NK-92 (cell line): ENCODE measurements around the gene FKRP.

Source experiments
- DNase-seq: peaks from one replicate; lab custom pipeline; 2025; ENCODE audit not compliant: unreplicated experiment; lab: John Stamatoyannopoulos, UW

Gene FKRP

DNA sequence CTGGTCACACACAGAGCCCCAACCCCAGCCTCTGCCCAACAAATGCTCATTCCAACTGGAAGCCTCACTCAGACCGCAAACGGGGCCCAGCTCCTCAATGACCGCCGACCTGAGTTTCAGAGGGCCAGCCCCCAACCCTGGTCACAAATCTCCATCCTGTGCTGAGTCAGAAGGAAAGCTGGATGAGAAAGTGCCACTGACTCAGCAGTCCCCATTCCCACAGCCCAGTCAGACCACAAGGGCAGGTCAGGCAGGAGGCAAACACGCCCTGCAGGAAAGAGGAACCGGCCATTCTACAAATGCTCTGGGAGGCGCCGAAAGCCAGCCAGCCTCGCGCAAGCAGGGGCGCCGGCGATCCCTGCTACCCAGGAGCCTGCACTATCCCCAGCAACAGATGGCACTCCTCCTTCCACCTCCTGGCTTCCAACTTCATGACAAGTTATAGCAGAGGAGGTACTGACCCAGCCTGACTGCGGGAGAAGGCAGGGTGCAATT, 14.8 kb upstream of the FKRP start:
- DNase-seq: no peak

DNA sequence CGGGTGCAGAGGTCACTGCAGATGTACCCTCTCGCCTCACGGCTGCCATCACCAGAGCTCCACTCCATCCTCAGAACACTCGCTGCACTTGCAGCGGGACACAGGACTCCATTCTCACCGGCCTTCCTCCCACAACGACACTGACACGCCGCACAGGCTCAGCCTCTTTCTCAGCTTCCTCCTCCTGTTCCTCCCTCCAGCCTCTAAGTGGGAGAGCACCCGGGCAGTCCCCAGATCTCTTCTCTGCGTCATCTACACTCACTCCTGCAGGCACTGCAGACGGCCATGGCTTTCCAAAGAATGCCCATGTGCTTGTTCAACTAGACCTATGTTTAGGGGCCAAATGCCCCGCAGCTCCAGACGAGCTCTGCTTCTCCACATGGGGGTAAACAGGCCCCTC, 14.3 kb upstream of the FKRP start:
- DNase-seq: no peak

DNA sequence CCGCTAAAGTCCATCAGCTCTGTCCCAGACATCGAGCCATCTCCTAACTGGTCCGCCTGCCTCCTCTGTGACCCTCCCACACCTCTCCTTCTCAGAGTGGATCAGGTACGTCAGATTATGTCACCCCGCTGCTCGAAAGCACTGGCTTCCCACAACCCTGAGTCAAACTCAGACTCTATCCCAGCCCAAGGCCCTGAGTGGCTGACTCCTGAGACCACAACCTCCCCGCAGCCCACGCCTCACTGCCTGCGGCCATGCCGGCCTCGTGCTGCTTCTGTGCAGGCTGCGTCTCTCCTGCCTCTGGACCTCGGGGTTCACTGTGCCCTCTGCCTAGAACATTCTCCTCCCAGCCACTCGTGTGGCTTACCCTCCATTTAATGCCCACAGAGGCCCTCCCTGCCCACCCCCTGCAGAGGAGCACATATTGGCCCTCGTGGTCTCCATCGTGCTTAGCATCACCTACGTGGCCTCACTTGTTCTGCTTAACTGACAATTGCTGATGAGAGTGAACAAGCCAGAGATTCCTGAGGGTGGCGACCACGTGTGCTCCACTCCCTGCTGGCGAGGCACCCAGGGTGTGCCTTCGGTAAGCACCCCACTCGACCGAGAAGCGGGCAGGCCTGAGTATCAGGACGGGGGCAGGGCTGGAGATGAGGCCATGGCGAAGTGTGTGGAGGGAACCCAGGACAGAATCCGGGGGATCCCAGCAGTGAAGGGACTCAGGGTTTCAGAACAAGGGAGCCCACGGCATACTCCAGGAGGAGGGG, 13.5 kb upstream of the FKRP start:
- no peak for DNase-seq

DNA sequence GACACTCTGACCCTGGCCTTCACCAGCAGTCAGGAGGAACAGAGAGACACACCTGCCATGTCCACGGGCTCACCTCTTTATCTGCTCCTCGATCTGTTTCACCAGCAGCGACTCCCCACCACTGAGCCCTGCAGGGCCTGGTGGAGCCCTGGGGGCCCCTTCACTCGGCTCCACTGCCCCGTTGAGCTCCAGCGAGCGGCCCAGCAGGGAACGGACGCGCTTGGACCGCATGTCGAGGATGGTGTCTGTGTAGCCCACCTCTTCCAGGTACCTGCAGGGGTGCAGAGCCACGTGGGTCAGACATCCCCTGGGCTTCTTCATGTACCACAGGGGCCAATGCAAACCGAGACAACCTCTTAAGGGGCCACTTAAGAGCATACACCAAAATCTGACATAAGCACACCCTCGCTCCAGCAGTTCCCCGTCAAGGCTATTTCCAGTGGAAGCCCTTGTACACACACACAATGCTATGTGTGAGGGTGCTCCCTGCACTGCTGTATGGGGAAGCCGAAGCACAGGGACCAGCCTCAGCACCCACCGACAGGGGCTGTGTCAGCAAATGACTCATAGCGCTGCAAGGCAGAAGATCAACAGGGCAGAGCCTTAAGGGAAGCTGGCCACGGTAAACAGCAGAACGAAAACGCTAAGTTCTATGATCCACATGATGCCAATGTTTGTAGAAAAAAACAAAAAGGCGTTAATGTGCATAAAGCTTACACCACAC, 12.7 kb upstream of the FKRP start:
- DNase-seq: no peak

DNA sequence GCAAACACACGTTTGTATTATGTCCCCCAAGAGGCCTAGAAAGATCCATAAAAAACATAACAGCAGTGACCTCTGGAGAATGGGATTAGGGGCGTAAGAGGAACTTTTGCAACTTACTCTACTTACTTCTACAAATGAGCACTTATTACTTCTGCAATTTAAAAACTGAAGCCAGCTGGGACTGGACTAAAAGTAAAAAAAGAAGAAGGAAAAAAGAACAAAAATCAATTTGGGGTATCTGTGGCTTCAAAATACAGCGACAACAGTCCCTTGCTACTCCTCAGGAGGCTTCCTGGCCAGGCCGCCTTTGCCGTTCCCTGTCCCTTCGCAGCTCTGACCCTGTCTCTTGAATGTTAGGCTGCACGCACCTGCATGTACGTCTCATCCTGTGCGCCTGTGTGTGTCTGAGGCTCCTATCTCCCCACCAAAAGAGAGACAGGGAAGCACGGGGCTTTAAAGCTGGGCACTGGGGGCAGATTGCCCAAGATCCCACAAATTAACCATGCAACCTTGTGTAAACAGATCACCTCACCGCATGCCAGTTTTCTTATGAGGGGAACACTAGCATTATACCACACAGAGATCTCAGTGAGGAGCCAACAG, 12.1 kb upstream of the FKRP start:
- no peak for DNase-seq

DNA sequence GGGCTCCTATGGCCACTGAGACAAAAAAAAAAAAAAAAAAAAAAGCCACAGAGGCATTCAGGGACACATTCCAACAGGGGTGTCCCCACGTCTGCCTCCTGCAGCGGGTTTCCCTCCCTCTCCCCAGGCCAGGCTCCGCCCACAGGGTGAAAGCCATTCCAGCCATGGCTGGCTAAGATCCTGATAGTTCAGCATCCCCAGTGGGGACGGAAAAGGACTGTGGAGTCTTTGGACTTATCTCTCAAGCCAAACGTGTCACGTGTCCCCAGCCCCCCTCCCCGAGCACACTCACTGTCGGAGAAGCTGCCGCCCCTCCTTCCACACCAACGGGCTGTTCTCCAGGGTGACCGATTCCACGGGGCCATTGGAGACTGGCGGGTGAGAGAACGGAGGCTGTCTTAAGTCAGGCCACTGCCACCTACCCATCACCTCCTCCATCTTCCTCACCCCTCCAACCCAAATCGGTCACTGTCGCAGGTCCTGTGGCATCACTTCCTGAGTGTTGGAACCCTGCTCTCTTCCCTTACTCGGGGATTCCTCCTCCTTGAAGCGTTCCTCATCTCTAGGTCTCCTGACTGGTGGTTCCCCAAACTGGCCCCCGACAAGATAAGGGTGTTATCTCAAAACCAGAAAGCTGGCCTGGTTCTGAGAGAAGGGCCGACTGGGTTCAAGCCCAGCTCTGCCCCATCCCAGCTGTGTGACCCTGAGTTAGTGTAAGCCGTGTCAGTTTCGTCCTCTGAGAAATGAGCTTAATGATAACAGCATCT, 9.1 kb upstream of the FKRP start:
- DNase-seq: no peak

DNA sequence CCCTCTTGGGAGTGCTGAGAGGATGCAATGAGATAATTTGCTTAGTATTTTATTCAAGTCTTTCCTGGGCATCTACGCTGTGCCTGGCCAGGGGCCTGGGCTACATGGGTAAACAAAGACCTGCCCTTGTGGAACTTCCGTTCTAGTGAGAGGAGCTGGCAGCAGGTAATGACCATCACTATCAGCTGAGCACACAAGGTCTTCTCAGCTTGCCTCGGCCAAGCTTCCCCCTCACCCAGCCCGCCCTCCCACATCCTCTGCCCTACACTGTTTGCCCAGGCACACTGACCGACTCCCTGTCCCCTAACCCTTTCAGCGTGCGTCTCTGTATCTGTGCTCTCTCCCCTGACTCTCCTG, 8.6 kb upstream of the FKRP start:
- no peak for DNase-seq

DNA sequence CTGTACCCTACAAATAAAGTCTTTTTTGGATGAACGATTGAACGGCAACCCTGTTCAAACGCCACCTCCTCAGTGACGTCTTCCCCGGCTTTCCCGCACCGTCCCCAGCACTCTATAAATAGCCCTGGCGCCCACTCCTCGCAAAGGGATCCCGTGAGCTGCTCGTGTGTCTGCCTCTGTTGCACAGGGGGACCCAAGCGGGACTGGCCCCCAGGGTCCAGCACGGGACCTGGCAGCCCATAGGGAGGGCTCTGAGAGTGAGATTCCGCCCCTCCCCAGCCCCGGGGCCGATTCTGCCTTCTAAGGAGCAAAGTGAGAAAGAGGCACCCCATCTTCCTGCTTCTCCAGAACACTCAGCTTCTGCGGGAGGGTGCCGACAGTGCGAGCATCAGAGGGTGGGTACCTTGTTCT, 8.1 kb upstream of the FKRP start:
- no peak for DNase-seq

DNA sequence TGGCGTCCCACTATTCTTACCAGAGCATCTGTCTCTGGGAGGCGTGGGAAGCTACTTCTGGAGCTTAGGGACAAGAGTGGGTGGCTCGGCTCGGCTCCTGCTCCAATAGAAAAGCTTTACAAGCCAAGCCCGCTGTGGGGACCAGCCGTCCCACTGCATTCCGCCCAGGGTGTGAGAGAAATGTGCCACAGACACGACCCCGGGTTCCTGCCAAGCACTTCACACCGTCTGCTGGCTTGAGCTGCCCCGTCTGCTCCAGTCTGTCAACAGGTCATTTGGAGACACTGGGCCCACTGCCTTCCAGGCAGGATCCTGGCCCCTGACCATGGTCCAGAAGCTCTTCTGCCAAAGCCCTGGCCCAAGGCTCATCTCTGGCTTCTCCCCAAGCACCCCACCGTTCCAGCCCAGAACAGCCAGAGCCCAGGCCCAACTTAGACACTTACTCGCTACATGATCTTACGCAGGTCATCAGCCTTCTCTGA, 6.5 kb upstream of the FKRP start:
- DNase-seq: no peak

DNA sequence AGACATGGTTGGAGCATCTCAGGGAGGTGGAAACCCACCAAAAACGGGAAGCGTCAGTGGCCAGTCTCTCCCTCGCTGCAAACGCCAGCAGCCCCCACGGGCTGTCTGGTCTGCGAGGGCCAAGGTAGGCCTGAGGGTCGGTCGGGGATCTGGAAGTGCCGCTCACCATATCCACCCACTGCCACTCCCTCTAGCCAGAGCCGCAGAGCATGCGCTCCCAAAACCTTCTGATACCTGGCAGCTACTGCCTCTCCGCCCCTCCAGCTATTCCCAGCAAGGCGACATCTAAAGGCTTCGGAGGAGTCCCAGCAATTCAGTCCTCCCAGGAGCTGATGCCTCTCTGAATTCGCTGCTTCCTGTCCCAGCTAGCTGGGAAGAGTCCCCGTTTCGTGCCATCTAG, 4.4 kb upstream of the FKRP start:
- no peak for DNase-seq

DNA sequence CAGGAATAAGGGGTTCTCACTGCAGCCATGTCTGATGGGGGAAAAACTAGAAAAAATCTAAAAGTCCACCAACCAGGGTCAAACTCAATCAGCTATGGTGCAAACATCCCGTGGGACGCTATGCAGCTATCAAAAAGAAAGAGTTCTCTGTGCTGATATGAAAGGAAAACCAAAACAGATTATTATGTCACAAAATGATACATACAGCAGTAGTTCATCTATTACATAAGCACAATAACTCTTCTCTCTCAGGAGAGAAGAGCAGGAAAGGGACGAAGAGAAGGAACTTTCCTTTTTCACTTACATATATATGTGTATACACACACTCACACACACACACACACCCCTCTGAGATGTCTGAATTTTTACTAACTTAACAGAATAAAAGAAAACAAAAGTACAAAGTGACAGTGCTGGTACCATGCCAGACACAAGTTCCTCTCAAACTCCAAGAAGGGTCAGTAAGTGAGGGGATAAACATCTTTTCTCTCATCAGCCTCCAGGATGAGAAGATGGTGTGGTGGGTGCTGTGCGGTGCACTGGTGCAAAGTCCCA, 2.9 kb upstream of the FKRP start:
- no peak for DNase-seq

DNA sequence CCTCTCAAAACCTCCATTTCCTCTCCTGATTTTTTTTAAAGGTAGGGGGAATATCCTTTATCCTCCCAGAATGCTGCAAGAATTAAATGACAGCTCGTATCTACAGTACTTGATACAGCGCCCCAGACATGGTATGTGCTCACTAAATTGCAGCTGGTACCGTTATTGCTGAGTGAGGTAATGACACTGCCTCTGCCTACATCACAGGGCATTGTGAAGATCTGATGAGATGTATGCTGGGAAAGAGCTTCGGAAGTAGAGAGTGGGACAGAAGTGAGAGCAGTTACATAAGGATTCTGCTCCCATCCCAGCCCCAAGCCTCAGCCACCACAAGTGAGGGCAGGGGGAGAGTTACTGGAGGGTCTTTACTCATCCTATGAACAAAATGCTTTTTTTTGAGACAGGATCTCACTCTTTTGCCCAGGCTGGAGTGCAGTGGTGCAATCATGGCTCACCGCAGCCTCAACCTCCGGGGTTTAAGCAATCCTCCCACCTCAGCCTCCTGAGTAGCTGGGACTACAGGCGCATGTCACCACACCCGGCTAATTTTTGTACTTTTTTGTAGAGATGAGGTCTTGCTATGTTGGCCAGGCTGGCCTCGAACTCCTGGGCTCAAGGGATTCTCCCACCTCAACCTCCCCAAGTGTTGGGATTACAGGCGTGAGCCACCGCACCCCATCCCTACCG, 1.7 kb upstream of the FKRP start:
- DNase-seq: no peak

DNA sequence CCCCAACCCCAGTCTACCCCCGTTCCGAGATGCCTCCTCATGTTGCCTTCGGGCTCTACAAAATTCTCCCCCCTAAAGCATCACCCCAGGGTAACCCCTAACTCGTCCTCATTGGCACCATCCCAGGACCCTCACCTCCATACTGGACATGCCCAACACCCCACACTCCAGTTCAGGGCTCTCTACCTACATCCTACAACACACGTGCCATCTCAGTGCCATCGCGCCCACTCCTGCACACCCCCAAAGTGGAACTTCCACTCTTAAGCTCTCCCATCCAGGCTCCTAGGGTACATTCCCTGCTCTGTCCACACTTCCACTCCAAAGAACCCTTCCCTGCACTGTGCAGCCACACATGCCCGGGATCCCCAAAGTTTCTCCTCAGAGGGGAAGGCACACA, 827 bp upstream of the FKRP start:
- DNase-seq: no peak

DNA sequence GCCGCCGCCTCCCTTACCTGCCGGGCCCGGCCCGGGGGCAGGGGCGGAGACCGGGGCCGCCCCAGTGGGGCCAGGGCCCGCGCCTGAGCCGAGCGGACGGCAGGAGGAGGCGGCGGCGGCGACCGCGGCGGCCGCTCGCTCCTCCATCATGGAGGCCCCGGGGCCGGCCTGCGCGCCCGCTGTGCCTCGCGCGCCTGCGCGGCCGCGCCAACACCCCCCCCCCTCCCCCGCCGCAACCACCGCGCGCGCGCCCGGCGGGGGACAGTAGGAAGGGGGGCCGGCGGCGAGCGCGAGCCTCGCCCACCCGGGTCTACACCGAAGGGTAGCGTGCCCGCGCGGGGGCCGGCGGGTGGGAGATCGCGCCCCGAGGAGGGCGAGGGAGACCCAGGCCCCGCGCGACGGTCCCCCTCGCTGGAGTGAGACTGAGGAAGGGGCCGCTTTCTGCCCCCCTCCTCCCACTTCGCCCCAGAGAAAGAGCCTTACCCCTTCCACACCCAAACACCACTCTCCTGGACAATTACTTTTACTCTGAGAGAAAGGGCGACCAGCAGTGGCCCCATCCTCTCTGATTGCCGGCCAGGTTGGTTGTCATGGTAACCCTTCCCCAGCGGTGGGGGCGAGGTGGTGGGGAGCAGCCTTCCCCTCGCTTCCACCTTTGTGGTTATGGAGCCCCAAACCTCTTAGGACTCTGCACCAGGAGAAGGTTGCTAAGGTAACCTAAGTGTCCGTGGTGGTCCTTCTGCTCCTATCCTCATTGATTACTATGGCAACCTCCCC, 612 bp downstream of the FKRP start, which contains the start of gene STRN4:
Gene STRN4 (minus strand): TSS at position 170 of the 777 bp plus-strand sequence. CDS start 20 bp downstream, at position 150.
- no peak for DNase-seq

DNA sequence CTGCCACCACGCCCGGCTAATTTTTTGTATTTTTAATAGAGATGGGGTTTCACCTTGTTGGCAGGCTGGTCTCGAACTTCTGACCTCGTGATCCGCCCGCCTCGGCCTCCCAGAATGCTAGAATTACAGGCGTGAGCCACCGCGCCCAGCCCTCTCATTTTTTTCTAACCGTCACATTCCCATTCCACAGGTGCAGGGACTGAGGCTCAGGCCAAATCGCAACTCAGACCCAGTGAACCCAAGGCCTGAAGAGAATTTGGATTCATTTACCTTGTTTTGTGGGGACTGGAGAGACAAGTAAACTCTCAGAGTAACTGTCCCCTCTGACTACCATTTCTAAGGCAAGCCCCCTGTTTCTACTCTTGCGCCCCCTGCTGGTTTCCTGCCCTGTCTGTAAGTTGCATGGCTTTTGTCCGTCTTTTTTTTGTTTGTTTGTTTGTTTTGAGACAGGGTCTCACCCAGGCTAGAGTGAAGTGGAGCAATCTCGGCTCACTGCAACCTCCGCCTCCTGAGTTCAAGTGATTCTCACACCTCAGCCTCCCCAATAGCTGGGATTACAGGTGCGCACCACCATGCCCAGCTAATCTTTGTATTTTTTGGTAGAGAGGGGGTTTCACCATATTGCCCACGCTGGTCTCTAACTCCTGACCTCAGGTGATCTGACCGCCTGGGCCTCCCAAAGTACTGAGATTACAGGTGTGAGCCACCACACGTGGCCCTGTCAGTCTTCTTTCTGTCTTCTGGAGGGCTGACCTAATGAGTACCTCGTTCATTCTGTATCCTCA, 2.7 kb downstream of the FKRP start:
- DNase-seq: no peak

DNA sequence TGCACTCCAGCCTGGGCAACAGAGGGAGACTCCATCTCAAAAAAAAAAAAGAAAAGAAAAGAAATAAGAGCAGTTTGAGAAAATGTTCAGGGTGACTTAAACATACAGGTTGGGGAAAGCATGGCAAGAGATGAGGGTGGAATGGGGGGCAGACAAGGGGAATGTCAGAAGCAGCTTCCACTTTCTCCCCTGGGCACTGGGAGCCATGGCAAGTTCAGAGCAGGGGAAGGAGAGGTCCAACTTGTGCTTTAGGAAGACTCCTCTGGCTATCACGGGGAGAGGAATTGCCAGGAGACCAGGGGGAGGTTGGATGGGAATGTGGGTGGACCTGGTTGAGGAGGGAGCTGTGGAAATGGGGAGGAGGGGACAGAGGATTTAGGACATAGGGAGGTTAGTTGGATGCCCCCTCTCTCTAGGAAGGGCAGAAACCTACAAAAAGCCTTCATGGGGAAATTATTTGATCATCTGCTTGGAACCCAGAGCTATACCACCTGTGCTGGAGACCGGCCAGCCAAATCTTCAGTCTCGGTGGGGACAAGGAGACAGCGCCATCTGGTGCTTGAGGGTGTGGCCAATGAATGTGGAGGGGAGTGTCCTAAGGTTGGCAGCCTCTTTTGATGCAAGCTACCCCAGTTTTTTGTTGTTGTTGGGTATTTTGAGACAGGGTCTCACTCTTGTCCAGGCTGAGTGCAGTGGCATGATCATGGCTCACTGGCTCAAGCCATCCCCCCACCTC, 7.7 kb downstream of the FKRP start:
- no peak for DNase-seq

DNA sequence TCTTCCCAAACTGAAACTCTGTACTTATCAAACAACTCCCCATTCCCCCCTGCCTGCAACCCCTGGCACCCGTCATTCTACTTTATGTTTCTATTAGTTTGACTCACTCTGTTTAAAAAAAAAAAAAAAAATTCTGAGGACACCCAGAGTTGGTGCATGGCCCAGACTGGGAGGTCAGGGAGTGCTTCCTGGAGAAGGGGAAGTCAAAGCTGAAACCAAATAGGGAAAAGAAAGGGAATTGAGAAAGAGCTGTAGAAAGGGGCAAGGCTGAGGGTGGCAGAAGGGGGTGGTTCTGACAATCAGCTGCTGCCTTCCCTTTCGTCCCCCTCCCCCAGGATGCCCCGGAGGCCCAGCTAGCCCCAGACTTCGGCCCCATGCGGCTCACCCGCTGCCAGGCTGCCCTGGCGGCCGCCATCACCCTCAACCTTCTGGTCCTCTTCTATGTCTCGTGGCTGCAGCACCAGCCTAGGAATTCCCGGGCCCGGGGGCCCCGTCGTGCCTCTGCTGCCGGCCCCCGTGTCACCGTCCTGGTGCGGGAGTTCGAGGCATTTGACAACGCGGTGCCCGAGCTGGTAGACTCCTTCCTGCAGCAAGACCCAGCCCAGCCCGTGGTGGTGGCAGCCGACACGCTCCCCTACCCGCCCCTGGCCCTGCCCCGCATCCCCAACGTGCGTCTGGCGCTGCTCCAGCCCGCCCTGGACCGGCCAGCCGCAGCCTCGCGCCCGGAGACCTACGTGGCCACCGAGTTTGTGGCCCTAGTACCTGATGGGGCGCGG, 9.4 kb downstream of the FKRP start:
- no peak for DNase-seq
